GM18909 (cell line): ENCODE data around the gene KANSL3.
"Not testable (repeated sequence)": the region's sequence is repeated elsewhere in the genome, so short reads cannot be mapped to it uniquely, and the experiment has no call there.

ENCODE experiments used
- ATAC-seq: cut with Tn5 transposase; IDR thresholded peaks from one replicate; pipeline ENCODE4 v1.9.1; 2021; ENCODE audit warnings: mild to moderate bottlenecking; ENCODE audit not compliant: unreplicated experiment, poor library complexity

The KANSL3 gene

DNA sequence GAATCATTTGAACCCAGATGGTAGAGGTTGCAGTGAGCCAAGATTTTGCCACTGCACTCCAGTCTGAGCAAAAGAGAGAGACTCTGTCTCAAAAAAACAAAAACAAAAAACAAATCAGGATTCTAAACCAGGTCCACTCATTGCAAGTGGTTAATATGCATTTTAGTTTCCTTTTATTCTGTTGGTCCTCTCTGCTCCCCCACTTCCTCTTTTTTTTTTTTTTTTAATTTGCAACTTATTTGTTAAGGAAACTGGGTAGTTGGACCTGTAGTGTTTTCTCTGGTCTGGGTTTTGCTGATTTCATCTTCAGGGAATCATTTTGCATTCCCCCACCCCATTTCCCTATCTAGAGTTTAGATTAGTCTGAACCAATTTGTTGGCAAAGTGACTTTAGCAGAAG lies 18.4 kb upstream of the KANSL3 start:
- no peak for ATAC-seq

DNA sequence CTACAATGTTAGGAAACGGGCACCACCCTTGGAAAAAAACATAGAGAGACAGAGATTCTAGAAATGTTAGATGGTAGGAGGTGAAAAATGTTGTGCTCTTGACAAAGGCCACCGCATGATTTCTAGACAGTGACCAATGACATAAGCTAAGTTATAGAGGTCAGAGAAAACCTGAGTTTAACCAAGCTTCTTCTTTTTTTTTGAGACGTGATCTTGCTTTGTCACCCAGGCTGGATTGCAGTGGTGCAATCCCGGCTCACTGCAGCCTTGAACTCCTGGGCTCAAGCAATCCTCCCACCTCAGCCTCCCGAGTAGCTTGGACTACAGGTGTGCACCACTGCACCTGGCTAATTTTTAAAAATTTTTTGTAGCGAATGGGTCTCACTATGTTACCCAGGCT lies 17.4 kb upstream of the KANSL3 start:
- no peak for ATAC-seq

DNA sequence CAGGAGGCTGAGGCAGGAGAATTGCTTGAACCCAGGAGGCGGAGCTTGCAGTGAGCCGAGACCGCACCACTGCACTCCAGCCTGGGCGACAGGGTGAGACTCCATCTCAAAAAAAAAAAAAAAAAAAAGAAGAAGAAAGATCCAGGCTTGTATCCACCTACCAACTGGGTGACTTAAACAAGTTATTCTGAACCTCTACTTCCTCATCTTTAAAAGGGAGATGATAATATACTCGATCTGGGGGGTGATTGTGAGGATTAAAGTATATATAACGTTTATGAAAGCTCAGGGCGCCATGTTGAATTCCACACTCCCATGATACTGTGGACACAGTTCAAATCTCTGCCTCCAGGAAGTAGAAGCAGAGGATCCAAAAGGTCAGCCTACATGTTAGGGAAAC lies 16.7 kb upstream of the KANSL3 start:
- not testable (repeated sequence) for ATAC-seq

DNA sequence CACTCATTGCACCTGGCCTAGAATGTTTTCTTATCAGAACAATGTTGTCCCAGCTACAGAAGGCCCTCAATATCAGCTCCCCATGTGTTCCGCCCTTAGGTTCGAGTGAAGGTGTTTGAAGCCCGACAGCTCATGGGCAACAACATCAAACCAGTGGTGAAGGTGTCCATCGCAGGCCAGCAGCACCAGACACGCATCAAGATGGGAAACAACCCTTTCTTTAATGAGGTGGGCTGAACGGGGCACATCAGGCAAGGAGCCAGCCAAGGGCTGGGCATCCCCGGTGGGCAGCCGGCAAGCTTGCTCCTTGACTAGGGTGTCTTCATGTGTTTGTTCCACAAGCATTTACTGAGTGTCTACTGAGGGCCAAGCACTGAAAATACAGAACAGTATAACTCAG lies 13.7 kb upstream of the KANSL3 start:
- ATAC-seq, result no peak

DNA sequence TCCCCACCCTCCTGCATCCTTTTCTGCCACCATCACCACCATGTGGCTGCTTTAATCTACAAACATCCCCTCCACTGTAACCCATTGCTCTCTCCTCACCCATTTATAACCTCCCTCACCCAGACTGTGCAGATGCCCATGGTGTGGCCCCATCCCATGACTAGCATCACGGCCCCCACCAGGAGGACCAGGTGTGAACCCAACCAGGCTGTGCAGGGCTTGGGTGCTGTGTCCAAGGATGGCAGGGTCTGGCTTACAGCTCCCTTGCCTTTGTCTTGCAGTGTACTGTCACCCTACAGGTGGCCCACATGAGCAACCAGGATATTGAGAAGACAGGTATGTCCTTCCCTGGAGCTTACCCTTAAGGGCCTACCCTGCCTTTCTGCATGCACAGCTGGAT lies 11.2 kb upstream of the KANSL3 start:
- ATAC-seq, result no peak

DNA sequence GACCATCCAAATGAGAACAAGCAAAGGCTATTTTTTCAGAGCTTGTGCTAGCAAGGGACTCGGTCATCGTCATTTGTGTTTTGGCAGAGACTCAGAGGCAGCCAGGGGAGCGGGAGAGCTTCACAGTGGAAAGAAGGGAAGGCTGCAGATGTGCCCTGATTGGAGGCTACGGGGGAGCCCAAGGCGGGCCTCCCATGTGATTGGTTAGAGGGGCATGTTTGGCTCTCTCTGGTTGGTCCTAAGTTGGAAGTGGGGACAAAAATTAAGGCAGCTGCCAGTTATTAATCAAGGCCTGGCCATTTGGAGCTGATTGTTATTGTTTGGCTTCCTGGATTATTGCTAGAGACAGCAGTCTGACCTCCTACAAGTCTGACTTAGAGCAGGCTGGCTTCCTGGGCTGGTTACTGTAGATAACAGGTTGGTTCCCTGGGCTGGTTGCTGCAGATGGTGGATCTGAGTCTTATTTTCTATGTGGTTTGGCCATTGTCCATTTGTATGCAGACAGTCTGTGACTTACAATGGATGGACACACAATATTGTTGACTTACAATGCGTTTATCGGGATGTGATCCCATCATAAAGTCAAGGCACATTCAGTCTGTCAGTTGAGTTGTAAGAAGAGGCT lies 10.3 kb upstream of the KANSL3 start:
- ATAC-seq, result no peak

DNA sequence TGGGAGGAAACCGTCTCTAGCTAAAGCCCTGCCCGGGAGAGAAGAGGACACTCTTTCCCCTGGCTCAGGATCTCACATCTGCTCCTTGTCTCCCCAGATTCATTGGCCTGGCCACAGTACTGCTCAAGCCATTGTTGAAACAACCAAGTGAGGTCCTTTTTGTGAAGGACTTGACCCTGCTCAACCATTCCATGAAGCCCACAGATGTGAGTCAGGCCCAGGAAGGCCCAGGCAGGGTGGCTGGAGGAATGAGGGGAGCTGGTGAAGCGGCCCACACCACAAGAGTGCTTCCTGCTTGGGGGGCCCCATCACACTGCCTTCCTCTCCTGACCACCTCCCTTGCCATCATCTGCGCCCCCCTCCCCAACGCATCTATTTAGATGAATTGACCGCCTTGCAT lies 9.6 kb upstream of the KANSL3 start:
- no peak for ATAC-seq

DNA sequence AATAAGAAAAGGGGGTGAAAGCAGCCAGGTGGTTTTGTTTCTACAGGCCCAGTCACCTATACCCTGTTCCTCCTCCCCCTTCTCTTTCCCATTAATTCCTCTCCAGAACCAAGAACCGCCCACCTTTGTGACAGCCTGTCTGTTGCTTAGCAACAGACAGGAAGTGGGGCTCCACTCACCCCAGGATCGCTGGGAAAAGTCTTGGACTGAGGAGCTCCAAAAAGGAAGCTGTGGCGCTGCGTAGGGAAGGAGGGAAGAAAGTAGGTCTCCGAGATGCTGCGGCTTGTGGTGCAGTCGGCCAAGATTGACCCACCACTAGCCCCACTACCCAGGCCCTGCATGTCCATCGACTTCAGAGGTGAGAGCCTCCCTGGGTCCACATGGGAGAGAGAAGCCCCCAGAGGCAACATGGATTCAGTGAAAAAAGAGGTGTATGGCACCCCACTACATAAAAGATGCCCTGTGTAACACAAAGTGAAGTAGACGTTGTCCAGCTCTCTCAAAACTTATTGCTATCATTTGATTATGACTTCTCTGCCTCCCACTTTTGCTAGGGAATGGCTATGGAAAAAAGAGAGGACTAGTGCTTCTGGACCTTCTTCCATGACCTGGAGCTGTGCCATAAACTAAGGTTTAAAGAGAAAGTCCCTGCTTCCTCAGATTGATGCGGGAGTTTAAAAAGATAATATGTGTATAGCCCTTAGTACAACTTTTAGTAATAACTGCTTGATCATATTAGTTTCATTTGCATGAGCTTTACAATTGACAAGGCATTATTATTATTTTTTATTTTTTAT lies 4.7 kb upstream of the KANSL3 start, which contains the start of gene FER1L5:
FER1L5 (plus strand) TSS at position 201 of the 797 bp plus-strand sequence; CDS start at position 274, 73 bp downstream.
- no peak for ATAC-seq

DNA sequence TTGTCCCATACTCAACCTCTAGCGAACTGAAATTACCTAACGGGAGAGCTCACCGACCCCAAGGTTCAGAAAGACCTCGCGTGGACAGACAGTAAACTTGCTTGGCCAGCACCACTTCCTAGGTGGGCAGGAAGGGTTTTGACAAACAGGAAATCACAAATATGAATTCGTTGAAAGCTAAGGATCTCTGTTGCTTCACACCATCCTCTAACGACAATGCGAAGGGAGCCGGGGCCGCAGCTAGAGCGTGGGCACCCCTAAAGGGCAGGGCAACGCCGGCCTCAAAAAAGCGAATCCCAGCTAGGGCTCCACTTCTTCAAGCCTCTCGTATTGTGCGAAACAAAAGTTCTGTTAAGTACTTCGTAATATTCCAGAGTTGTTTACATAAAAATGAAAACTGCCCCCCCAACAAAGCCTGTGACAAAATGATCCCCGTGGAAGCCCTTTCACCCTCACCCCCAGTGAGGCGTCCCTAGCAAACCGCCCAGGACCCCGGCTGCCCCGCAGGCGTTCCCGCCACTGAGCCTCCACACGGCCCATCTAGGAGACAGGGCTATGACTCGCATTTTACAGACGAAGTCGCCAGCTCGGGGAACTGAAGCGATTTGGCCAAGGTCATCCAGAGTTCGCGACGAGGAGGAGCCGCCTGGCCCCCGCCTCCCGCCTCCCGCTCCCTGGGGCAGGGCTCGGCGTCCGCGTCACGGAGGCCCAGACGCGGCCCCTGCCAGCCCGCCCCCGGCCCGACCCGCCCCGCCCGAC lies 548 bp downstream of the KANSL3 start:
- peak; percentile 78 for ATAC-seq

DNA sequence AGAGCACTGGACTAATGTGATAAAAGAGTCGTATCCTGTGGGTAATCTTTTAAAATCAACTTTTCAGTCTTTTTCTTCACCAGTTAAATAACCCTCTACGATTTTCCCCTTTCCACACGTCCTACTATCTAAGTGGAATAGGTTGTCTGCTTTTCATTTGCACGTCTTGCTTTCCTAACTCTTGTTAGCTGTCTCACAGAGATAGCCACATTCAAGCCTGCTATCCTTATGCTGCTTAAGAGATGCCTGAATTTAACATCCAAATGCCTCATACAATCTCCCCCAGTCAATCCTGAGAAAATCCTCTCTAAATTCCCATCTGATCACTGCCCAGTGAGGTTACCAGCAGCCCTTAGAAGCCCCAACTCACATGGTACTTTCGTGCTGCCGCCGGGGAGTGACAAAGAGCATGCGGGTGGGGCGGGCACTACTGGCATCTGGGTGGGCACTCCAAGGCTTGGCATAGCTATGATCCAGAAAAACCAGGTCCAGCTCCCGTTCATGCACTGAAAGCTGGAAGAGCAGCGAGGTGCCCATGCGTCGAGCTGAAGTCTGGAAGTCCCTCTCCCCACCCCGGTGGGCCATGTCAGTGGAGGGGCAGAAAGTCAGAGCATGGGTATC lies 1.5 kb downstream of the KANSL3 start:
- no peak for ATAC-seq

DNA sequence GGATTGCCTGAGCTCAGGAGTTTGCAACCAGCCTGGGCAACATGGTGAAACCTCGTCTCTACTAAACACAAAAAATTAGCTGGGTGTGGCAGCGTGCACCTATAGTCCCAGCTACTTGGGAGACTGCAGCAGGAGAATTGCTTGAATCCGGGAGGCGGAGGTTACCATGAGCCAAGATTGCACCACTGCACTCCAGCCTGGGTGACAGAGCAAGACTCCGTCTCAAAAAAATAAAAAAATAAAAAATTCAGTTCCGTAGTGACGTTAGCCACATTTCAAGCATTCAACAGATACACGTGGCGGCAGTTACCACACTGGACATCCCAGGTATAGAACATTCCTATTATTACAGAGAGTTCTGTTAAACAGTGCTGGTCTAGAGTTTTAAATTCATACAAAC lies 4.5 kb downstream of the KANSL3 start:
- ATAC-seq, result no peak

DNA sequence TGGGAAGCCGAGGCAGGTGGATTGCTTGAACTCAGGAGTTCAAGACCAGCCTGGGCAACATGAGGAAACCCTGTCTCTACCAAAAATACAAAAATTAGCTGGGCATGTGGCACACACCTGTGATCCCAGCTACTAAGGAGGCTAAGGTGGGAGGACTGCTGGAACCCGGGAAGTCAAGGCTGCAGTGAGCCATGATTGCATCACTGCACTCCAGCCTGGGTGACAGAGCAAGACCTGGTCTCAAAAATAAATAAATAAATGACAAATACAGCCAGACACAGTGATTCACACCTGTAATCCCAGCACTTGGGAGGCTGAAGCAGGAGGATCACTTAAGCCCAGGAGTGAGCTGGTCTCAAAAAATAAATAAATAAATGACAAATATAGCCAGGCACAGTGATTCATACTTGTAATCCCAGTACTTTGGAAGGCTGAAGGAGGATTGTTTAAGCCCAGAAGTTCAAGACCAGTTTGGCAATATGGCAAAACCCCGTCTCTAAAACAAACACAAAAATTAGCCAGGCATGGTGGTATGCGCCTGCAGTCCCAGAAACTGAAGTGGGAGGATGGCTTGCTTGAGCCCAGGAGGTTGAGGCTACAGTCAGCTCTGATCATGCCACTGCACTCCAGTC lies 6.2 kb downstream of the KANSL3 start:
- no peak for ATAC-seq

DNA sequence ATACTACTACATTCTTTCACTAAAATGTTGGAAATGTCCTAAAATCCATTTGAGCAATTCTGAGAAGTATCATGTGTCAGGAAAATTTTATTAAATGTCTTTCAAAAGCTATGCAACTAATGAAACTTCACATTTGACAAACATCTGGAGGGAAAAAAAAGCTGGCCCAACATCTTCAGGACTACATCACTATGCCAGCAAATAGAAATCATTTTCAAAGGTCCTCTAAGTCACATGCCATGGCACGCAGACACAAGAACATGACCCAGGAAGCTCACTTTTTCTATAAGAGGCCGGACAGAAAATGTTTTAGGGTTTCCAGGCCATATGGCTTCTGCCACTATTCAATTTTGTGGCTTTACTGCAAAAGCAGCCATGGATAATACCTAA lies 11.6 kb downstream of the KANSL3 start:
- no peak for ATAC-seq

DNA sequence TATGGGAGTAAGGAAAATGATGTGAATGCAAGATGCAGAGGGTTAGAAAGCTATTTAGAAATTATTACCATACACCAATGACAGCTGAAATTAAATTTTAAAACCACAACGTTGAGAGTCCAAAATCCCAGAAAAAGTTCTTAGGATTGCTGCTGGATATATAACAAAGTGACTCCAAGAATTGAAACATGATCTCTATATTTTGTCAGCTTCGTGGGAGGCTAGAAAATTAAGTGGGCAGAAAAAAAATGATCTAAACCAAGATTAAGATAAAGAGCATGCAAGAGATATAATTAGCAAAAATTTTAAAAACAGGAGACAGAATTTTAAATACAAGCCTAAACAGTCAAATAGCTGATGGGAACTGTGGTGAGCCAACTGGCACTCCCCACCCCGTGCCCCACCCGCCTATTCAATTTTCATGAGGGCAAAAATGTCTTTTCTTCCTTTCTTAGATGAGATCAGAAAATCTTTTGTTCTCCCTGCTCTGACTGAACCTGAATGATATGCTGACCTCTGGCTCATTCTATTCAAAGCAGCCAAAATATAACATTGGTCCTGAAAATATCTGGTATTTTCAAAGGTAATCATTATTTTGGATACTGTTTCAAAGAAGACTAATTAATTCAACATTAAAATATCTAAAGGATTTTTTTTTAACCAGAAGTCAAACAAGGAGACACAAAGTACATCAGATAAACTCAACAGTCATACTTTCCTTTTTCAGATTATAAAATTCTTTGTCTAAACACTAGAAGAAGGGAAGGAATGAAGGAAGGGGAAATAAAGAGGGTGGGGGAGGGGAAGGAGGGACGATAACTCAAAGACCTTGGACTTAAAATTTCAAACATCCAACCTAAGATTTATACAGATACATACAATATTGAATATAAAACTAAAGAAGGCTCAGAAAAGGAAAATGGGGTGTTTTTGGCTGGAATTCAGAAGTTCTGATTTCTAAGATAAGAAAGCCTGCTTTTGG lies 12.2 kb downstream of the KANSL3 start:
- no peak for ATAC-seq

DNA sequence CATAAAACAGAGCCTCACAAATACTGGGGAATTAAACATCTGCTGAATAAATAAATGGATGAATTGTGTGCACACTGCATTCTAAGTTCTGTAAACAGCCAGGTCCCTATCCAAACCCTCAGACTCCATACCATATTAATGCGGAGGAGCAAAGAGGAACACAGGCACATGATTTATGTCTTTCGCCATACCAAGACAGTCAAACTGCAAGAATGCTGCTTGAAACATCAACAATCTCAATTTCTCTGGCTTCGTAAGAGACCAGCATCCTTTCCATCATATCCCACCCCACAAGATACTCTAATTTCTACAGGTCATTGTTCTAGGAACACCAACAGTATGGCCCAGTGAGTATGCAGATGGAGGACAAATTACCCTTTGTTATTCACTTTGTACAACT lies 15.0 kb downstream of the KANSL3 start:
- ATAC-seq, result no peak

DNA sequence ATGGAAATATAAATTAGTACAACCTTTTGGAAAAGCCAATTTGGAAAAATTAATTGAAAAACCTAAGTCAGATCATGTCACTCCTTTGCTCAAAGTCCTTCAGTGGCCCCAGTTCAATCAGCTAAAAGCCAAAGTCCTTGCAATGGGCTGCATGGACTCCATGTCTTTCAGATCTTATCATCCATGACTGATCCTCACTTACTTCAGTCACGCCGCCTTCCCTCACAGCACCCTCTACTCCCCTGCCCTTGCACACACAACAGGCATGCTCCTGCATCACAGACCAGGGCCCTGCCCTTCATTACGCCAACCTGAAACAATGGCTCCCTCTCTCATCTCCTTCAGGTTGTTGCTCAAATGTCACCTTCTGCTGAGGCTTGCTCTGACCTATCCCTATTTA lies 15.6 kb downstream of the KANSL3 start:
- ATAC-seq, result no peak

DNA sequence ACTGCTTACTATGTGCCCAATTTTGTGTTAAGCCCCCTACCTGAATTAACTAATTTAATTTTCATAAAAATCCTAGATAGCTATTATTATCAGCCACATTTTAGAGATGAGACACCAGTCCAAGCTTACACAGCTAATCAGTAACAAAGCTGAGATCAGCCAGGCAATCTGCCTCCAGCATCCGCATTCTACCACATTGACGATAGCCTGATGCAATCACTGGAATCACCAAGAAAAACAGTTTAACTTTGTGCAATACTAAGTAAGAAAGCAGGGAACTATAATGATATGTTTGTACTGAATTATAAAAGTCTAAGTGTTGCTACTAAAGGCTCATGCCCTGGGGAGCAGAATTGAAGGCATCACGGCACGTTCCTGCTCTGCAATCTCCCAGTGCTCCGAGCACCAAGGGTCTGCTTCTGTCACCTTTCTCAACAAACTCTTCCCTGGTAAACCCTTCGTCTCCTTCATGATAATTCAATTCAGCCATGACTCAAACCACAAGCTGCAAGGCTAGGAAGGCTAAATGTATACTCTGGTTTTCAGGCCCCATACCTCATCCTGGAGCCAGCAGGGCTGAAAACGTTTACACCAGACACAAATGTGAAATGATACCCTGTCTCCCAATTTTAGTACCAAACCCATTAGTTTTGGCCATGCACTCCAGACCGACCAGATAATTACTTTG lies 19.4 kb downstream of the KANSL3 start:
- no peak for ATAC-seq

DNA sequence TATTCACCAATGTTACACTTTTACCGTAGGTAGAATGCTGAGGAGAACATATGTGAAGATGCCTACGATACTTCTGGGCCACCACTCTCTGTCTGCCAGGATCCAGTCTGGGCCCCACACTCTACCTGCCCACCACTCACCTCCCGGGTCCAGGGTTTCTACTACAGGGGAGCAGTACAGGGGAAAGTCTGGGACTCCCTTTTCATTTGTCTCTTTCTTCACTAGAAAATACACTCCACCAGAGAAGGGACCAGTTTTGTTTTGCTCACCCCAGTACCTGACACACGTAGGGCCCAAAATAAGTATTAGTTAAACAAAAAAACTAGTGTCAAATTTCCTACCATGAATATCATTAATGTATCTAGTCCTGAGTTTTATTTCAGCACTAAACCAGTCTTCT lies 21.1 kb downstream of the KANSL3 start:
- ATAC-seq, result no peak

DNA sequence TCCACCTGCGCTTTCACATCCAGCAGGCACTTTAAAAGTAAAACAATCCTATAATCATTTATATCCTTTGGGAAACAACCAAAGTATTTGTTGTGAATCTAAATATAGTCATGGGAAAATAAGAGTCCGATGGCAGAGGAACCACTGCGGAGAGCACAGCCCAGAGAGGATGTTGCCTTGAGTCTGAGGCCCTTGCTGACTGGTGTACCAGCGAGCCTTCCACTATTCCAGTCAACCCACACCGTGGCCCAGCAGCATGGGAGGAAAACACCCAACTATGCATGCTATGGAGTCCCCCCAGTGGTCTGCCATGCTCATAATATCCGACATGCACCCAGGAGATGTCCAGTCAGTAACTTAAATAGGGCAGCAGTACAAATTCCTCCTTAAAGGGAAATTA lies 21.6 kb downstream of the KANSL3 start:
- no peak for ATAC-seq
